HFF-Myc (cell line): Measurements from ENCODE around the gene ZNF726.

Source experiments
- DNase-seq: peaks from one replicate; pipeline ENCODE4 v3.0.0-alpha.2; 2011; ENCODE audit warnings: low read depth; ENCODE audit errors: extremely low read depth
- H3K4me3 ChIP-seq: replicated peaks from 2 replicates; pipeline ENCODE4 v1.5.1; 2011; ENCODE audit warnings: low read depth, mild to moderate bottlenecking, control low read depth, low read length
- CTCF ChIP-seq: IDR thresholded peaks from 2 replicates; pipeline ENCODE4 v1.5.1; 2012; ENCODE audit warnings: mild to moderate bottlenecking, low read depth, low read length, control low read depth; ENCODE audit errors: missing control alignments

ZNF726 gene

GRCh38 chr19:23981863-23982262 lies 67.2 kb downstream of the ZNF726 start:
- no peak for DNase-seq
- TF ChIP-seq CTCF = no peak
- H3K4me3 ChIP-seq = no peak overlapping the region

DNA sequence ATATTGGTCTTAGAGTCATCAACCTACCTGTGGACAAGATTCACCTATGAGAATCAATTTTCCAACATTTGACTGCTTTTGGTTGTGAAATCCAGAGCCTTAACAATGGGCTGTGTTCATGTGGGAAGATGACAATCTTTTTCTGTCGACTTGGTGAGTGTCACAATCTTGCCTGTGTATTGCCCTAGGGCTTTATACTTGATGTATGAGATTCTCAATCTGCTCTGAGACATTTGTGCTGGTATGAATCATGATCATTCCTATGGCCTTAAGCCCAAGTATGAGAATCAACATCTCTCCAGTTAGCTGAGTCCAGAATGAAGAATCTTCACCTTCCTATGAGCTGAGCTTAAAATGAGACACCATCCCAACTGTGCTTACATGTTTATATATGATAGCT lies 68.7 kb downstream of the ZNF726 start:
- no peak for DNase-seq
- no peak for TF ChIP-seq CTCF
- H3K4me3 ChIP-seq = no peak overlapping the region
